ENCODE data around the gene DDX23.

DNA sequence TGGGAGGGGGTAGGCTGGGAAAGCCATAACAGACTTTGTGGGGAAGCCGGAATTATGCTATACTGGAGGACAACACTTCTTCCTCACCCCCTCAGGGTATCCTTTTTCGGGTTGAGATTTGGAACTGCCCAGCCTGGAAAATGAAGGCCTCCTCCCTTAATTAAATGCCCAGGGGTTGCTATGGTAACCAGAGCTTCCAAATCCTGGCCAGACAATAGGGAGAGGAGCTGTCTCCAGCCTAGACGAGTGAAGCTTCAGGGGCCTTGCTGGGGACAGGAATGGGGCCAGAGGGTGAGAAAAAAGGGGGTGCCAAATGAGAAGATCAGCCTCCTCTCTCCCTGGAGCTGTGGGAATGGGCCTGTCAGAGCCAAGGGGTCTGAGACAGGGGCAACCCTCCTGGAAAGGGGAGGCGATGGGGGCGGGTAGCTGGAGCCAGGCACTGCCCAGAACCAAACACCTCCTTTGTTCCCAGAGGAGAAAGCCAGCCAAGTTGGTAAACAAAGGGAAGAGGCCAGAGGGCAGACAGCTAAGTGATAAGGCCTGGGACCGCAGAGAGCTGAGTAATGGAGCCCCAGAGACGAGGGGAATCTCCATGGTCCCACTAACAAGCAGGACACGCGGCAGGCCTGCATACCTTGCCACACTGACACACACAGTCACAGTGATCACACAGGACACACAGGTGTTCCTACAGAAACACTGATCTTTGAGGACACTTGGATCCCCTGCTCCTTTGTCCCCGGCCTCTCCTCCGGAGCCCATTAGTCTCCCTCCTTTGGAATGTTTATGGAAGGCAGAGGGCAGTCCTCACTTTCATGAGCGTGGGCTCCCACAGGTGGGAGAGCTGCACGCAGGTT lies 31.6 kb upstream of the DDX23 start:
- TF ChIP-seq CTCF (IDR thresholded peaks at IDR 0.05) (no peak), POLR2A (IDR thresholded peaks at IDR 0.05) (no peak)

Measured in upper lobe of left lung (tissue), 4 donors.